B cell (primary cell): ENCODE results near the gene CANT1.

ENCODE experiments used
- CTCF ChIP-seq: fragments of 200-600 bp; IDR thresholded peaks from one replicate; pipeline ENCODE4 v1.8.0; 2022; ENCODE audit warnings: antibody characterized with exemption, mild to moderate bottlenecking
- EZH2 ChIP-seq: IDR thresholded peaks from 2 replicates; pipeline ENCODE4 v1.6.1; 2012; ENCODE audit warnings: borderline replicate concordance, low read depth, mild to moderate bottlenecking, moderate library complexity, low read length; ENCODE audit not compliant: insufficient read depth, poor library complexity, severe bottlenecking

DNA sequence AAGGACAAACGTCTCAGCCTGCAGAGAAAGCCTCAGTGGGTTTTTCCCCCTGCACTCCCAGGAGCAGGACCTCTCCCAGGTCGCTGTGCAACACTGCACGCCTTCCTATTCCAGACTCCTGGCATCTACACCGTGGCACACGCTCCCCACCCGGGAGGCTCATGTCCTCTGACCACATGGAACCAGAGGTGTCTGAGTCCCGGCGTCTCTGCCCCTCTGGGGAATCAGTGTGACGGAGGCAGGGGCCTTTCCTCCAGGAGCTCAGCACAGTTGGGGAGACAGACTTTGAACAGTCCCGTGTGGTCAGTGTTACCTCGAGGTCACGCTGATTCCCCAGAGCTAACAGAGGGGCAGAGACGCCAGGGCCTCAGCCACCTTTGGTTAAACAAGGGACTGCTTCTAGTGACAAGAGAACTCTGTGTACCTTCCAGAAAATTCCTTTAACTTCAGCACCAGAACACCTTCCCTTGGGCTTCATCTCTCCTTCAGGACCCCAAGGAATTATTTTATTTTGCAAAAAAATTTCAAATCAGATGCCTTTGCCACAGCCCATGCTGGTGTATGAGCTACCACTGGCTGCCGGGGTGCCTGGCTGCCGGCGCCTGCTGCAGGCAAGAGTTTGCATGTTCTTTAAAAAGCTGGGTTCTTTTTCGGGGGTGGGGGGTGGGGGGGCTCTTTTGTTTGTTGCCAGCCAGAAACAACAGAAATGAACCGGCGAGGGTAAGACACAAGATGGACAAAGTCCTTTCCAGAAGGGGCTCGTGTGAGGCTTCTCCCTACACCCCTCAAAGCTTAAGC lies 6.6 kb downstream of the CANT1 start:
- TF ChIP-seq CTCF (no peak), EZH2 (no peak)
